Mesothelial cell of epicardium (in vitro differentiated cells): ENCODE results near the gene MAD2L2. TPM values are rescaled to one million over a fixed set of nuclear protein-coding genes. Genes with fewer than 3 reads are reported as not detected.

ENCODE experiments used
- DNase-seq, 2 experiments: peaks; one replicate each; pipeline ENCODE4 v3.0.0; 2021; ENCODE audit warnings: low spot score in 2 of 2; ENCODE audit not compliant: unreplicated experiment in 2 of 2
- H3K27ac Mint-ChIP-seq: 2 replicates; pipeline ENCODE4 v1.8.0; 2021; ENCODE audit warnings: mixed read lengths
- H3K27me3 Mint-ChIP-seq: 2 replicates; pipeline ENCODE4 v1.8.0; 2021; ENCODE audit warnings: low read depth, mixed read lengths
- H3K36me3 Mint-ChIP-seq: 2 replicates; pipeline ENCODE4 v1.8.0; 2021; ENCODE audit warnings: mixed read lengths
- H3K4me1 Mint-ChIP-seq: 2 replicates; pipeline ENCODE4 v1.8.0; 2021; ENCODE audit warnings: mixed read lengths
- H3K4me3 Mint-ChIP-seq: 2 replicates; pipeline ENCODE4 v1.8.0; 2021; ENCODE audit warnings: mild to moderate bottlenecking, moderate library complexity, mixed read lengths
- H3K9me3 Mint-ChIP-seq: 2 replicates; pipeline ENCODE4 v1.8.0; 2021; ENCODE audit warnings: mixed read lengths
- CTCF ChIP-seq: fragments of 200-600 bp; sonication (generic); IDR thresholded peaks from one replicate; pipeline ENCODE4 v1.5.0; 2021; ENCODE audit warnings: antibody characterized with exemption; ENCODE audit not compliant: unreplicated experiment
- total RNA-seq: library from RNA; stranded (reverse); gene quantifications from 3 replicates; pipeline ENCODE4 v1.2.1, GENCODE V29; 2021

The MAD2L2 gene
- total RNA-seq, 1 donor from 2014 or later, result 56.3 TPM

- no peak for TF ChIP-seq CTCF
- no peaks in the 10 kb centered on the region for H3K36me3 Mint-ChIP-seq
- no peak overlapping the region for H3K27ac Mint-ChIP-seq
- H3K27me3 Mint-ChIP-seq, result peaks cover 23% of the 10 kb centered on the region
- H3K4me1 Mint-ChIP-seq, result no peaks in the 10 kb centered on the region
- no peaks in the 10 kb centered on the region for H3K9me3 Mint-ChIP-seq
- no peak for DNase-seq
- no peak overlapping the region for H3K4me3 Mint-ChIP-seq
Measured at GRCh38 chr1:11640101-11640500, 40.8 kb downstream of the MAD2L2 start.

- Mint-ChIP-seq H3K36me3 (no peaks in the 10 kb centered on the region), H3K27ac (no peak overlapping the region), H3K9me3 (no peaks in the 10 kb centered on the region), H3K4me3 (no peak overlapping the region), H3K4me1 (no peaks in the 10 kb centered on the region), H3K27me3 (peaks cover 26% of the 10 kb centered on the region)
- no peak for DNase-seq
- no peak for TF ChIP-seq CTCF
Measured at GRCh38 chr1:11639372-11639771, 41.6 kb downstream of the MAD2L2 start.

- Mint-ChIP-seq H3K9me3 (no peaks in the 10 kb centered on the region), H3K4me1 (no peaks in the 10 kb centered on the region), H3K36me3 (no peaks in the 10 kb centered on the region), H3K27me3 (peaks cover 31% of the 10 kb centered on the region), H3K27ac (no peak overlapping the region), H3K4me3 (no peak overlapping the region)
- DNase-seq, result no peak
- no peak for TF ChIP-seq CTCF
Measured at GRCh38 chr1:11638121-11638520, 42.8 kb downstream of the MAD2L2 start.

GRCh38 chr1:11634365-11635192 lies 46.4 kb downstream of the MAD2L2 start:
- Mint-ChIP-seq H3K27me3 (peaks cover 41% of the 10 kb centered on the region), H3K4me1 (no peaks in the 10 kb centered on the region), H3K4me3 (no peak overlapping the region), H3K36me3 (no peaks in the 10 kb centered on the region), H3K27ac (no peak overlapping the region), H3K9me3 (no peaks in the 10 kb centered on the region)
- TF ChIP-seq CTCF, result no peak
- no peak for DNase-seq

GRCh38 chr1:11629184-11630016 lies 51.5 kb downstream of the MAD2L2 start:
- Mint-ChIP-seq H3K4me1 (no peaks in the 10 kb centered on the region), H3K27ac (no peak overlapping the region), H3K4me3 (no peak overlapping the region), H3K36me3 (no peaks in the 10 kb centered on the region), H3K9me3 (no peaks in the 10 kb centered on the region), H3K27me3 (peaks cover 51% of the 10 kb centered on the region)
- DNase-seq, result no peak
- no peak for TF ChIP-seq CTCF
